Measurements from ENCODE around the gene FMN1. TPM values are rescaled to one million over a fixed set of nuclear protein-coding genes. Genes with fewer than 3 reads are reported as not detected.

FMN1 gene
- total and polyA plus RNA-seq, 11 donors: 0.61 to 10.6 (median 3.6) TPM

- H3K36me3 ChIP-seq: no peaks in the 10 kb centered on the region
- DNase-seq (no peak), ATAC-seq (no peak)
- TF ChIP-seq, protein P1, sequence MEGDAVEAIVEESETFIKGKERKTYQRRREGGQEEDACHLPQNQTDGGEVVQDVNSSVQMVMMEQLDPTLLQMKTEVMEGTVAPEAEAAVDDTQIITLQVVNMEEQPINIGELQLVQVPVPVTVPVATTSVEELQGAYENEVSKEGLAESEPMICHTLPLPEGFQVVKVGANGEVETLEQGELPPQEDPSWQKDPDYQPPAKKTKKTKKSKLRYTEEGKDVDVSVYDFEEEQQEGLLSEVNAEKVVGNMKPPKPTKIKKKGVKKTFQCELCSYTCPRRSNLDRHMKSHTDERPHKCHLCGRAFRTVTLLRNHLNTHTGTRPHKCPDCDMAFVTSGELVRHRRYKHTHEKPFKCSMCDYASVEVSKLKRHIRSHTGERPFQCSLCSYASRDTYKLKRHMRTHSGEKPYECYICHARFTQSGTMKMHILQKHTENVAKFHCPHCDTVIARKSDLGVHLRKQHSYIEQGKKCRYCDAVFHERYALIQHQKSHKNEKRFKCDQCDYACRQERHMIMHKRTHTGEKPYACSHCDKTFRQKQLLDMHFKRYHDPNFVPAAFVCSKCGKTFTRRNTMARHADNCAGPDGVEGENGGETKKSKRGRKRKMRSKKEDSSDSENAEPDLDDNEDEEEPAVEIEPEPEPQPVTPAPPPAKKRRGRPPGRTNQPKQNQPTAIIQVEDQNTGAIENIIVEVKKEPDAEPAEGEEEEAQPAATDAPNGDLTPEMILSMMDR (IDR thresholded peaks at IDR 0.05): no peak
- TF ChIP-seq POLR2A (IDR thresholded peaks at IDR 0.05): no peak
- no peaks in the 10 kb centered on the region for H3K9me3 ChIP-seq
- H3K4me3 ChIP-seq: no peak overlapping the region
- no peaks in the 10 kb centered on the region for H3K4me1 ChIP-seq
- 80 to 87% (median 86%) methylated on average over 10 of the region's 10 CpGs for WGBS, 4 donors
- H3K27me3 ChIP-seq: no peaks in the 10 kb centered on the region
- intact Hi-C loops (cut with DNase I): loop anchor here in 1 of 10 donors (10.0 kb wide), 1 partner anchor 62 kb away; no protein-coding TSS in a partner anchor
- no peak overlapping the region for H3K27ac ChIP-seq
Measured at GRCh38 chr15:33016405-33017024, 178.0 kb downstream of the FMN1 start.

- H3K36me3 ChIP-seq: no peaks in the 10 kb centered on the region
- H3K27me3 ChIP-seq: no peaks in the 10 kb centered on the region
- DNase-seq (no peak), ATAC-seq (no peak)
- H3K4me1 ChIP-seq: no peaks in the 10 kb centered on the region
- no peaks in the 10 kb centered on the region for H3K9me3 ChIP-seq
- intact Hi-C loops (cut with DNase I): loop anchor here in 1 of 10 donors (10.0 kb wide), 1 partner anchor 60 kb away; no protein-coding TSS in a partner anchor
- no peak overlapping the region for H3K27ac ChIP-seq
- WGBS, 4 donors: 80 to 90% (median 86%) methylated on average over 1 of the region's 1 CpG
- H3K4me3 ChIP-seq: no peak overlapping the region
- TF ChIP-seq, protein P1 (IDR thresholded peaks at IDR 0.05): no peak
- no peak for TF ChIP-seq POLR2A (IDR thresholded peaks at IDR 0.05)
Measured at GRCh38 chr15:33014586-33014985, 179.9 kb downstream of the FMN1 start.

DNA sequence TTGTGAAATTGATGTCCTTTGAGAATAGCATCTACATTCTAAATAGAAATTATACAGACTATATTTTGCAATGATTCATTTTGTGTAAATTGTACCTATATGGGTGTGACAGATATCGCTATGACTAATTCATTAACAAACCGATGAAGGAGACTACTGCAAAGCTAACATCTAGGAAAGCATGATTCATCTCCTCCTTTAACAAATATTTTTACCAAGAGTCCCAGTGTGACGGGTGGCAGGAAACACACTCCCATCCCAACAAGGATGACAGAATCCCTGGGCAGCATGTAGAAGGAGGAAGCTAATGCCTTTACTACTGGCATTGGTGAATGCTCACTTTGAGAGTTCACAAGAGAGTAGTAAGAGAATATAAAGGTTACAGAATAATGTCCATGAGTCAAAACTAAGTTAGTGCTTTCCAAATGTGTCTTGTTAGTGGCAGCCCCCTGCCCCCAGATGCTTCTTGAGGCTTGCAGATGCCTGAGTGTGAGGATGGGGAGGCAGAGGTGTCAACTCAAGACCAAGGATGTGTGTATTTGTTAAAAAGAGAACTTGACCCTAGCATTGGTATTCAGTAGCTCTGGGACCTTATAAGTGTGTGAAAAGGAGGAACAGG, 180.6 kb downstream of the FMN1 start:
- no peaks in the 10 kb centered on the region for H3K27me3 ChIP-seq
- no peaks in the 10 kb centered on the region for H3K36me3 ChIP-seq
- H3K27ac ChIP-seq: no peak overlapping the region
- no peak for ATAC-seq
- H3K4me3 ChIP-seq: no peak overlapping the region
- no peaks in the 10 kb centered on the region for H3K9me3 ChIP-seq
- no peak for DNase-seq
- peaks cover 0 to 3% (median 0%) of the 10 kb centered on the region in 12 donors for H3K4me1 ChIP-seq
- TF ChIP-seq POLR2A (IDR thresholded peaks at IDR 0.05): no peak
- TF ChIP-seq, protein P1 (IDR thresholded peaks at IDR 0.05): no peak
- intact Hi-C loops (cut with DNase I): loop anchor here in 1 of 10 donors (10.0 kb wide), 1 partner anchor 59 kb away; no protein-coding TSS in a partner anchor
- WGBS, 4 donors: 54 to 71% (median 61%) methylated on average over 3 of the region's 3 CpGs

GRCh38 chr15:33011976-33012375, 182.5 kb downstream of the FMN1 start:
- H3K27me3 ChIP-seq: no peaks in the 10 kb centered on the region
- DNase-seq (no peak), ATAC-seq (no peak)
- peaks cover 0 to 20% (median 1%) of the 10 kb centered on the region in 12 donors for H3K4me1 ChIP-seq
- H3K9me3 ChIP-seq: no peaks in the 10 kb centered on the region
- H3K27ac ChIP-seq: no peak overlapping the region
- no peak for TF ChIP-seq POLR2A (IDR thresholded peaks at IDR 0.05)
- TF ChIP-seq, protein P1 (IDR thresholded peaks at IDR 0.05): no peak
- no peak overlapping the region for H3K4me3 ChIP-seq
- 61 to 78% (median 69%) methylated on average over 3 of the region's 3 CpGs for WGBS, 4 donors
- no peaks in the 10 kb centered on the region for H3K36me3 ChIP-seq
- intact Hi-C loops (cut with DNase I): loop anchor here in 1 of 10 donors (10.0 kb wide), 1 partner anchor 57 kb away; no protein-coding TSS in a partner anchor
